Right renal pelvis (tissue), 4 donors: ENCODE measurements around the gene SPINT3. TPM values are rescaled to one million over a fixed set of nuclear protein-coding genes. Genes with fewer than 3 reads are reported as not detected.
A peak's percentile ranks its signal among the peaks of the same experiment; 100 is the strongest.

ENCODE experiments used
- DNase-seq, 4 donors: peaks; one replicate each; pipeline ENCODE4 v3.0.0-alpha.2; 2013; ENCODE audit warnings: low read depth in 4 of 4, low spot score in 3 of 4, missing footprints in 1 of 4
- polyA plus RNA-seq, 4 donors: library from polyadenylated mRNA; unstranded; fragments of 120-200 nt; gene quantifications; one replicate each; pipeline ENCODE4 v1.2.1, GENCODE V29; 2013; ENCODE audit not compliant: insufficient read length in 4 of 4

The SPINT3 gene
- polyA plus RNA-seq: not detected

DNA sequence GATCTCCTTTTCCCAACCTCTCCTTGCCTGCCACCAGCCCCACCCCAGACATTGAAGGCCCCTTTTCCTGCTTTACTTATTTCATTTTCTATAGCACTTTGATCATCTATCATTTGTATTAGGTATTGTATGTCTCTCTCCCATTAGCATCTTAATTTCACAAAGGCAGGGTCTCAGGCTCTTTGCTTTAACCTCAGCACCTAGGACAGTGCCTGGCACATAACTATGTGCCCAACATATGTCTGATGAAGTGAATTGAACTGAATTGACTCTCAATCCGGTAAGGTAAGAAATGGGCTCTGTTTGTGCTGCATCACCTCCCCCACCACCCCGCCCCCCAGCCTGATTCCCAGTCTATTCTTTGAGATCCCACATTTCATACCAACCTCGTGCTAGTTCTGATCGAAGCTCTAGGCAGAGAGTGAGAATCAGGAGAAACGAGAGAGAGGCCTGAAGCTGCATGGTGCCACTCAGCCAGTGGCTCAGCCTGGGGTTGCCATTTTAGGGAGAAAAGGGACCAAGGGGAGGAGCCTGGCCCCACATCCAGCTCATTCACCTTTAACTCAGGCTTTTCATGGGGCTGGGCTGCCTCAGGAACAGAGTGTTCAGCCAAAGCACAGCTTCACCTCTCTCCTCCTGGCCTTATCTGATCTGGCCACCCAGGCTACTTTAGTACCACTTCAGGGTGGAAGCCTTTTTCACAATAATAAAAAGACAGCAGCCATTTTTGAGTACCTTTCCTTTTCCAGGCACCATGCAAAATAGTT lies at the start of gene SPINT3:
Gene SPINT3, minus strand, starts transcription at position 476 of the 767 bp plus-strand sequence. Its CDS starts 14 bp downstream, at position 462.
- DNase-seq: no peak

- DNase-seq: no peak
Measured at GRCh38 chr20:45564760-45565276, 49.4 kb upstream of the SPINT3 start.

GRCh38 chr20:45555198-45555597 lies 39.8 kb upstream of the SPINT3 start:
- no peak for DNase-seq

GRCh38 chr20:45552456-45552855 lies 37.0 kb upstream of the SPINT3 start:
- no peak for DNase-seq

- DNase-seq: no peak
Measured at GRCh38 chr20:45550765-45551164, 35.3 kb upstream of the SPINT3 start.

DNA sequence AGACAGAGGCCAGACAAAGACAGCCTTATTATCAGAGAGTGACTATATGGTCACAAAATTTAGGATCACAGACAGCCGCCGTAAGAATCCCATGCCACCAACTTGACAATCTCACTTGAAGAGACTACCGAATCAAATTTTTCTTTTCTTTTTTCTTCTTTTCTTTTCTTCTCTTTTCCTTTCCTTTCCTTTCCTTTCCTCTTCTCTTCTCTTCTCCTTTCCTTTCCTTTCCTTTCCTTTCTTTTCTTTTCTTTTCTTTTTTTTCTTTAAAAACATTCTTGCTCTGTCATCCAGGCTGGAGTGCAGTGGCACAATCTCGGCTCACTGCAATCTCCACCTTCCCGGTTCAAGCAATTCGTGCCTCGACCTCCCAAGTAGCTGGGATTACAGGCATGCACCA lies 33.0 kb upstream of the SPINT3 start:
- no peak for DNase-seq

DNA sequence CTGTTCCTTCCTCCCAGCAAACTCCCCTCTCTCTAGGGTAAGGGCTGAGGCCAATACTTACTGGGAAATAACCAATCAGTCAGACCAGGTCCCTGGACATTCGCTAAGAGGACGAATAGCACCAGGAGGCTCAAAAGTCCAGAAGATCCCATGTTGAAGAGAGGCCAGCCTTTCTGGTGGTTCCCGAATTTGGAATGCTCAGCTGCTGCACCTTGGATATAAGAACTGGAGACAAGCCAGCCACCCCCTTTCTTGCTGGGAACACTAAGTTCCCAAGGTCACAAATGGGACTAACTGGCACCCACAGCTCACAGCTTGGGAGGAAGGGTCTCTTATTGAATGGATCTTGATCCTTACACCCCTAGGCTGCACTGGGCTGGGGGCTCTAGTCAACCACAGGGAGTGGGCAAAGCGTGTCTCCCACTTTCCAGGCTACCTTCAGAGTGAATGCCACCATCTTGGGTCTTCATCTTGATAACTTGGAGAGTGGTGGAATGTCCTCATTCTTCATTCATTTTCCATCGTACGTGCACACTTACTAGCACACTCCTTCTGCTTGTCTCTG lies 31.9 kb upstream of the SPINT3 start, which contains the start of gene EPPIN:
Gene EPPIN, minus strand, starts transcription at position 196 of the 565 bp plus-strand sequence. Its CDS starts 44 bp downstream, at position 152.
- DNase-seq: no peak

DNA sequence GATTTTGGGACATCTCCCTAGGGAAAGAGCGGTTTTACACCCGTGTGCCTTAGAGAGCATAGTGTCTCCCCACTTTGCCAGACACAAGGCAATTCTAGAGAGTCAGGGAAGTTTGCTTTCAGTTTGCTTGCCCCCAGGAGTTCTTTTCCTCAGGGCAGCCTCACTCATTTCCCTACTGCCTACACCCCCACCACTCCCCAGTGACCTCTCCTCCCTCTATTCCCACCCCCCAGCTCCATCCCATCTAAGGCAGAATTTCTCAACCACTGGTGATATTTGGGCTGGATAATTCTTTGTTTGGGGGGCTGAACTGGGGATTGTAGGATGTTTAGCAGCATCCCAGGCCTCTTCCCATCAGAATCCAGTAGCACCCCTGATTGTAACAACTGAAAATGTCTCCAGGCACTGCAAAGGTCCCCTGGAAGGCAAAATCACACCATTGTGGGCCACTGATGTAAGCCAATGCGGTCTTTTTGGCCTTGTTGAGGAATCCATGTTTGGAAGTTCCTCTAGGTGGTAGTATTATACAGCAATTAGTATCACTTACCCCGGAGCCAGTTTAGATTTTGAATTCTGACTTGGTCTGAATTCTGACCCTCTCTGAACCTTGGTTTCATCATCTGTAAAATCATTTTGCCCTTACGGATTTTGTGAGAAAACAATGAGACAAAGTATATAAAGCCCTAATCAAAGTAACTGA lies 30.5 kb upstream of the SPINT3 start:
- DNase-seq: no peak

DNA sequence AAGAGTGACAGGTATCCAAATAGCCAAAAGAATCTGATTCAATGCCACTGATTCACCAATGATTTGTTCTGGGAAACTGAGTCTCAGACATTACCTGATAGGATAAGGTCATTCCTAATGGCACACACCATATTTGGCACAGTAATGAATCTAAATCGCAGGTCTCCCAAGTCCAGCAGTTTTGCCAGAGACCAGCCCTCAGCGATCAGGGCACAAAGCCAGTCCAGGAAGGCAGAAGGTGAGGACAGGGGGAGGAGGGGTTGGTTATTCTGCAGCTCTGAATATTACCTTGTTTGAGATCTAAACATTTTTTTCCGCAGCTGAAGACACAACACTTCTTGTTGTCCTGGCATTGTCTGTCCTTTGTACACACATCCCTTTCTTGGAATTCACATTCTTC lies 29.9 kb upstream of the SPINT3 start:
- no peak for DNase-seq

- no peak for DNase-seq
Measured at GRCh38 chr20:45539382-45539781, 24.0 kb upstream of the SPINT3 start, which contains the start of gene WFDC6. WFDC6 (minus strand) TSS chr20:45539482; CDS start chr20:45539407, 75 bp downstream.

DNA sequence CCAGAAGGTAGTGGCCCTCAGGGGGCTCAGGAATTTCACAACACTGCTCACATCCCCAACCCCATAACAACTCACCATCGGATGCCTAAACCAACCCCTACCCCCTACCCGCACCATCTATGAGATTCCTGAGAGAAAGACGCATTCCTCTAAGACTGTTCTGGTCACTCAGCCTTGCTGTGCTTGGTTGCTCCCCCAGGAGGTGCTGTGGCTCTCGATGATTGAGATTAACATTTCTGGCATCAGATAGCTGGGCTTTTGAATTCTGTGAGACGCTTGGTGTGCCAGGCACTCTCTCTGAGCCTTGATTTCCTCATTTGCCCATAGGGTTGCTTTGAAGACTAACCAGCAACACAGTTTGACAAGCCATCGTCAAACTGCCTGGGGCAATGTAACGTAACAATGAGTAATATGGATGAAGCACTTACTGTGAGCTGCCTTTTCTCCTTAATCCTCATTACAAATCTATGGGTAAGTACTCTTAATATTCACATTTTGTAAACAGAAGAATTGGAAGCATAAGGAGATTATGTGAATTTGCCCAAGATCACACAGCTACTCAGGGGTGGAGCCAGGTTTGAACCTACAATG lies 22.9 kb upstream of the SPINT3 start:
- no peak for DNase-seq

- no peak for DNase-seq
Measured at GRCh38 chr20:45527294-45527693, 11.9 kb upstream of the SPINT3 start.

DNA sequence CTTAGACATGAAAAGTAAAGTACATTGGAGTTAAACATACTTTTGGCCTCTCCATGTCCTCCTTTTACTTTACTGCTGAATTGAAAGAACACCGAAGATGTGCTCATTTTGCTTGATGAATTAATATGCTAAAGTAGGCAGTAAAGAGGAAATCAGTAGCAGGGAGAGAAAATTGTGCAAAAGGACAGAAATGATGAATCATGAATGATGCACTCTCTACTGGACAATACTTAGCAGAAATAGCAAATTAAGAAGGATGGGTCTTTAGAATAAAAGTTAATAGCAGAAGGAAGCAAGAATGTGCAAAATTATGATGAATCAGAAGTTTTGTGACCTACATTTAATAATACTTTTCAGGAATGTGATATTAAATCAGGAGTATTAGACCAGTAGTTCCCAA lies 8.4 kb upstream of the SPINT3 start:
- DNase-seq: no peak

DNA sequence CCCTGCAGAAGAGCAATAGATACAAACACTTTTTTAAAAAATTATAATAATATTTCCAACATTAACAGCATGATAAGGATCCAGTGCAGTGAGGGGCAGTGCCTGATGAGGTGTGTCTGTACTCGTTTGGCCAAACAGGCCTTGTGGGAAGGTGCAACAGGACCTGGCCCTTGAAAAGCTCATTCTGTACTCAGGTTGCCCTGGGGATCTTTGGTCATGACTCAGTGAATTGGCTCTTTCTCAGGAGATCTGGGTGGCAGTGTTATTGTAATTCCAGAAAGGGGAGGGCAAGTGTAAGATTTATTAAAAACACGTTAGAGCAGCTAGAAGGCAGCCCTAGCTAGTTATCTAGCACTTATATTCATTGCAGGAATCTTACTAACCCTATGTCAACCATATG lies 2.9 kb upstream of the SPINT3 start:
- peak in 2 of 4 donors; percentile 12 to 24 for DNase-seq

DNA sequence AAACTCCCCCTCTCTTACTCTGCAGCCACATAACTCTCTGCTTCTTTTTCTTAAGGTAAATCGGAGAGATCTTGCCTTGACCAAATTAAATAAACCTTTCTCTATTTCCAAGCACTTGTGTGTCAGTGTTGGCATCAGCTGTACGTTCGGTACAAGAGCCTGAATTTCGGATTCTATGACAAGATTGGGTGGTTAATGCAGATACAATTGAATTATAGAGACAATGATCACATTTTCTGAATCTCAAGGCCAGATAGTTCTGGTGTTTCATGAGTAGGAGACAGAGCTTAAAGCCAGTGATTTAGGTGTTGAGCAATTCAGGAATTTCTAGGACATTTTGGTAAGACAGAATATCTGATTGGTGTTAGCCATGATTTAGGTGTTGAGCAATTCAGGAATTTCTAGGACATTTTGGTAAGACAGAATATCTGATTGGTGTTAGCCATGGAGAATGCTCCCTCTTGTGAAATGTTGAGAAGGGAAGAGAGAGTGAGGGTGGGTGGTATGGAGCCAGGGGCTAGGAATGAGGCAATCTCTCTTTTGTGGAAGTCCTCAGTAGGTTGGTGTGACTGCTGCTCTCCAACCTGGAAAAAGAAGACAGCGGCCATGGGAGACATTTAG lies 5.1 kb downstream of the SPINT3 start:
- DNase-seq: no peak

GRCh38 chr20:45509091-45509490 lies 6.3 kb downstream of the SPINT3 start:
- DNase-seq: no peak

GRCh38 chr20:45508068-45508886 lies 7.1 kb downstream of the SPINT3 start:
- DNase-seq: no peak

GRCh38 chr20:45507011-45507820 lies 8.2 kb downstream of the SPINT3 start:
- no peak for DNase-seq

GRCh38 chr20:45506398-45506797 lies 9.0 kb downstream of the SPINT3 start:
- no peak for DNase-seq
